GM12878 (cell line): ENCODE results near the gene ZDHHC21. TPM values are rescaled to one million over a fixed set of nuclear protein-coding genes. Genes with fewer than 3 reads are reported as not detected.

Experiments
- ATAC-seq: fragments of 200-7000 bp; cut with Tn5 transposase; 3 replicates; pipeline ENCODE4 v1.9.1; 2020; ENCODE audit warnings: mild to moderate bottlenecking, moderate library complexity
- BruUV-seq: library from RNA; stranded (reverse); fragments of 400-500 nt; replicated peaks from 2 replicates; lab custom pipeline; 2021; lab: Mats Ljungman, UMichigan
- CTCF ChIA-PET: fragments of 300-600 bp; sonication (Branson Sonifier 250); formaldehyde crosslinking; extraction: SDS; loops from one replicate; lab custom pipeline; 2021; ENCODE audit warnings: inconsistent platforms; lab: Yijun Ruan, JAX
- POLR2A ChIA-PET: fragments of 350-600 bp; formaldehyde crosslinking; extraction: SDS; loops from one replicate; lab custom pipeline; 2021; ENCODE audit warnings: inconsistent platforms; lab: Charles Lee
- RAD21 ChIA-PET: fragments of 300-600 bp; sonication (Branson Sonifier 250); formaldehyde crosslinking; loops from one replicate; lab custom pipeline; 2023; ENCODE audit warnings: antibody characterized with exemption; ENCODE audit not compliant: unreplicated experiment; lab: Charles Lee
- SMC1A ChIA-PET: fragments of 300-600 bp; sonication (Branson Sonifier 250); formaldehyde crosslinking; loops from one replicate; lab custom pipeline; 2023; ENCODE audit not compliant: unreplicated experiment, uncharacterized antibody; lab: Charles Lee
- DNase-seq: peaks from one replicate; pipeline ENCODE4 v3.0.0-alpha.2; 2011; ENCODE audit warnings: low read depth, low spot score
- FAIRE-seq: peaks from 3 replicates; lab custom pipeline; 2011; peaks lifted over from hg19 to GRCh38; lab: Jason Lieb, UNC
- H2AFZ ChIP-seq: 2 replicates; pipeline ENCODE4 v1.6.0; 2011; ENCODE audit warnings: low read depth, low read length, control low read depth; ENCODE audit not compliant: control insufficient read depth
- H3K27ac ChIP-seq: 2 replicates; pipeline ENCODE4 v1.5.1; 2011; ENCODE audit warnings: control low read depth; ENCODE audit not compliant: control insufficient read depth, insufficient read depth
- H3K27me3 ChIP-seq, 2 experiments: replicated peaks in 1 of 2; 2 replicates each; pipeline versions ENCODE4 v1.6.0 to v1.6.1; 2011; ENCODE audit warnings: low read length in 1 of 2; ENCODE audit not compliant: control insufficient read depth in 2 of 2, insufficient read depth in 2 of 2
- H3K36me3 ChIP-seq, 2 experiments: 2 replicates each; pipeline ENCODE4 v1.5.1; 2011; ENCODE audit warnings: low read length in 1 of 2; ENCODE audit not compliant: control insufficient read depth in 2 of 2, insufficient read depth in 2 of 2
- H3K4me1 ChIP-seq: 2 replicates; pipeline ENCODE4 v1.6.1; 2011; ENCODE audit warnings: mild to moderate bottlenecking, low read length, moderate library complexity, mixed read lengths; ENCODE audit not compliant: control insufficient read depth, insufficient read depth
- H3K4me2 ChIP-seq: 2 replicates; pipeline ENCODE4 v1.6.0; 2011; ENCODE audit warnings: control low read depth; ENCODE audit not compliant: control insufficient read depth, insufficient read depth
- H3K4me3 ChIP-seq: fragments of 200-600 bp; sonication (generic); 2 replicates; pipeline ENCODE4 v1.5.1; 2016
- H3K79me2 ChIP-seq: 2 replicates; pipeline ENCODE4 v1.6.0; 2011; ENCODE audit warnings: low read length; ENCODE audit not compliant: control insufficient read depth, insufficient read depth
- H3K9ac ChIP-seq: 2 replicates; pipeline ENCODE4 v1.8.0; 2011; ENCODE audit warnings: low read length, control low read depth, mixed read lengths; ENCODE audit not compliant: control insufficient read depth, insufficient read depth
- H3K9me3 ChIP-seq: replicated peaks from 3 replicates; pipeline ENCODE4 v1.5.1; 2011; ENCODE audit warnings: mild to moderate bottlenecking, low read length; ENCODE audit not compliant: control insufficient read depth, insufficient read depth
- H4K20me1 ChIP-seq: 2 replicates; pipeline ENCODE4 v1.6.0; 2011; ENCODE audit not compliant: control insufficient read depth, insufficient read depth
- BHLHE40 ChIP-seq, 2 experiments: fragments of 450-650 bp in 1 of 2; IDR thresholded peaks; 2 replicates each; pipeline ENCODE4 v1.6.1; 2011 to 2017; ENCODE audit warnings: low read depth in 2 of 2, borderline replicate concordance in 1 of 2, improper control_type of control experiment in 1 of 2, low read length in 1 of 2, mild to moderate bottlenecking in 1 of 2
- DPF2 ChIP-seq: fragments of 450-650 bp; IDR thresholded peaks from 2 replicates; pipeline ENCODE4 v1.6.1; 2017; ENCODE audit warnings: mild to moderate bottlenecking
- EGR1 ChIP-seq, 2 experiments: IDR thresholded peaks; 1 replicate in 1 of 2; 2 replicates in 1 of 2; pipeline ENCODE4 v1.6.1; 2011 to 2012; ENCODE audit warnings: low read depth in 2 of 2, low read length in 2 of 2, borderline replicate concordance in 1 of 2, mild to moderate bottlenecking in 1 of 2, moderate library complexity in 1 of 2
- ETV6 ChIP-seq, 2 experiments: fragments of 450-650 bp in 1 of 2; IDR thresholded peaks in 1 of 2; conservative IDR thresholded peaks in 1 of 2; 2 replicates each; pipeline ENCODE4 v1.6.1; 2014; ENCODE audit warnings: antibody characterized with exemption in 1 of 2, borderline replicate concordance in 1 of 2, low read depth in 1 of 2, mild to moderate bottlenecking in 1 of 2, moderate library complexity in 1 of 2
- GABPA ChIP-seq: IDR thresholded peaks from 2 replicates; pipeline ENCODE4 v1.6.1; 2014; ENCODE audit warnings: antibody characterized with exemption, low read depth, mild to moderate bottlenecking, inconsistent platforms
- IRF3 ChIP-seq: fragments of 450-650 bp; IDR thresholded peaks from 2 replicates; pipeline ENCODE4 v1.6.1; 2014; ENCODE audit warnings: mild to moderate bottlenecking
- IRF5 ChIP-seq: fragments of 450-650 bp; IDR thresholded peaks from 2 replicates; pipeline ENCODE4 v1.6.1; 2017; ENCODE audit warnings: borderline replicate concordance
- MAX ChIP-seq: IDR thresholded peaks from 2 replicates; pipeline ENCODE4 v1.6.1; 2012; ENCODE audit warnings: low read depth, low read length, improper control_type of control experiment
- MYC ChIP-seq: IDR thresholded peaks from 2 replicates; pipeline ENCODE4 v1.6.1; 2011; ENCODE audit warnings: mild to moderate bottlenecking, low read length, moderate library complexity, inconsistent platforms; ENCODE audit not compliant: insufficient read depth, insufficient replicate concordance, insufficient read length, severe bottlenecking
- NR2C1 ChIP-seq: fragments of 450-650 bp; IDR thresholded peaks from 2 replicates; pipeline ENCODE4 v1.6.1; 2017; ENCODE audit warnings: antibody characterized with exemption, mild to moderate bottlenecking, moderate library complexity
- RCOR1 ChIP-seq: conservative IDR thresholded peaks from 2 replicates; pipeline ENCODE4 v1.6.1; 2012; ENCODE audit warnings: low read depth, low read length, improper control_type of control experiment
- SREBF1 ChIP-seq: IDR thresholded peaks from 2 replicates; pipeline ENCODE4 v1.6.1; 2012; ENCODE audit warnings: mild to moderate bottlenecking, low read length
- SRF ChIP-seq, 2 experiments: IDR thresholded peaks; 2 replicates each; pipeline ENCODE4 v1.6.1; 2011; ENCODE audit warnings: low read depth in 2 of 2, low read length in 2 of 2, mild to moderate bottlenecking in 1 of 2, moderate library complexity in 1 of 2
- TAF1 ChIP-seq: IDR thresholded peaks from 2 replicates; pipeline ENCODE4 v1.6.1; 2011; ENCODE audit warnings: mild to moderate bottlenecking, low read depth, low read length, borderline replicate concordance
- WRNIP1 ChIP-seq: IDR thresholded peaks from 2 replicates; pipeline ENCODE4 v1.6.1; 2011; ENCODE audit warnings: low read depth, low read length, improper control_type of control experiment, borderline replicate concordance
- ZNF592 ChIP-seq: fragments of 450-650 bp; IDR thresholded peaks from 2 replicates; pipeline ENCODE4 v1.6.1; 2017; ENCODE audit warnings: mild to moderate bottlenecking, moderate library complexity
- ZNF622 ChIP-seq: fragments of 450-650 bp; IDR thresholded peaks from 2 replicates; pipeline ENCODE4 v1.6.1; 2017; ENCODE audit warnings: mild to moderate bottlenecking, inconsistent platforms
- WGBS: methylation state at CpG from one replicate; pipeline ENCODE4 v1.1.6; 2016; ENCODE audit warnings: low lambda C conversion rate; ENCODE audit not compliant: insufficient replicate concordance, insufficient coverage; ENCODE audit errors: missing lambda C conversion rate; 5-methylcytosine and 5-hydroxymethylcytosine counted together
- in situ Hi-C: fragments of 300-500 bp; cut with MboI; formaldehyde crosslinking; loops from 9 replicates; pipeline ENCODE4 v1.14.3; 2018; ENCODE audit warnings: mixed read lengths
- intact Hi-C: fragments of 100-400 bp; cut with micrococcal nuclease; formaldehyde crosslinking; loops from one replicate; pipeline ENCODE4 v1.14.2; 2022; ENCODE audit not compliant: unreplicated experiment
- polyA plus RNA-seq, 11 experiments: library from polyadenylated mRNA; depleted of rRNA in 4 of 11; unstranded in 6 of 11; stranded (reverse) in 5 of 11; fragments of >200 nt; fragmentation: Nextera tagmentation in 4 of 11; fragmentation: Illumina TruSeq in 1 of 11; extraction: Ambion mirVana in 4 of 11; extraction: Trizol in 1 of 11; gene quantifications; 1 replicate in 1 of 11; 2 replicates in 10 of 11; pipeline versions ENCODE4 v1.2.1 to v1.2.3, GENCODE V29; 2011 to 2016; ENCODE audit warnings: inconsistent platforms in 2 of 11, missing spikeins in 2 of 11, low read depth in 1 of 11
- total RNA-seq, 4 experiments: library from RNA; depleted of rRNA in 3 of 4; stranded (reverse); fragments of >200 nt in 3 of 4; fragmentation: Illumina TruSeq in 1 of 4; extraction: Trizol in 1 of 4; gene quantifications; 2 replicates each; pipeline versions ENCODE4 v1.2.1 to v1.2.3, GENCODE V29; 2013 to 2021

Gene ZDHHC21
- total and polyA plus RNA-seq, 10 of the 15 experiments (the other 5 are each of a cell fraction or from before 2014, with no cell fraction given) = 2.6 to 14.6 (median 9.1) TPM

GRCh38 chr9:14633906-14634565 is 59.2 kb downstream of the ZDHHC21 start:
- Histone ChIP-seq H3K36me3 (peaks cover 0 to 14% of the 10 kb centered on the region in 2 experiments; a peak in 3 of 4 replicates), H2AFZ (no peak overlapping the region), H3K9me3 (peaks cover 1% of the 10 kb centered on the region; the same call in 2 of the 3 replicates), H3K4me2 (no peak overlapping the region), H3K27ac (no peak overlapping the region), H3K79me2 (no peaks in the 10 kb centered on the region; the same call in 1 of the 2 replicates), H4K20me1 (no peaks in the 10 kb centered on the region), H3K9ac (no peak overlapping the region), H3K27me3 (no peaks in the 10 kb centered on the region), H3K4me3 (no peak overlapping the region), H3K4me1 (no peaks in the 10 kb centered on the region)
- no TSS peak for BruUV-seq
- intact Hi-C loops (no loop called here), in situ Hi-C loops (no loop called here)
- ChIA-PET CTCF (interaction anchor here (0.9 kb wide), 1 partner anchor 13 kb away, joined by 3 read pairs; no protein-coding TSS in a partner anchor), SMC1A (no interaction called here), RAD21 (no interaction called here), POLR2A (no interaction called here)
- ATAC-seq = no peak
- 89% methylated on average over 7 of the region's 7 CpGs for WGBS
- no peak for DNase-seq
- FAIRE-seq = no peak
- TF ChIP-seq SRF (IDR thresholded peaks at IDR 0.05; ENCODE audit: low read depth in 2 of 2, low read length in 2 of 2) (no peak), ETV6 (conservative IDR thresholded peaks at IDR 0.05 in 1 of 2, IDR thresholded peaks at IDR 0.05 in 1 of 2; ENCODE audit: borderline replicate concordance in 1 of 2, low read depth in 1 of 2) (no peak), MAX (no peak), MYC (no peak), IRF5 (no peak), RCOR1 (no peak), WRNIP1 (no peak), DPF2 (no peak), BHLHE40 (IDR thresholded peaks at IDR 0.05; ENCODE audit: borderline replicate concordance in 1 of 2, low read depth in 2 of 2, low read length in 1 of 2) (no peak), ZNF592 (no peak), IRF3 (no peak), NR2C1 (no peak), TAF1 (no peak), ZNF622 (no peak), GABPA (no peak), EGR1 (IDR thresholded peaks at IDR 0.05; ENCODE audit: borderline replicate concordance in 1 of 2, low read depth in 2 of 2, low read length in 2 of 2) (no peak), SREBF1 (no peak)
